Measurements from ENCODE around the gene RNU6-8.

DNA sequence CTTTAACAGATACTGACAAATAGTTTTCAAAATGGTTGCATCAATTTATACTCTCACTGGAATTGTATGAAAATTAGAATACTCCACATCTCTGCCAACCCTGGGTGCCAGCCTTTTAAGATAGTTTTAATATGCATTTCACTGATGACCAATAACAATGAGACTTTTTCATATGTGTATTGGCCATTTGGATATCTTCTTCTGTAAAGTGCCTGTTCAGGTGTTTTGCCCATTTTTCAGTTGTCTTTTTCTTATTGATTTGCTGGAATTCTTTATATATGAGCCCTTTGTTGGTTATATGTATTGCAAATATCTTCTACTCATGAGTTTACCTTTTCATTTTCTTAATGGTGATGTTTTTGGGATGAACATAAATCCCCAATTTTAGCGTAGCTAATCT is 18.0 kb downstream of the RNU6-8 start:
- TF ChIP-seq, protein P1, sequence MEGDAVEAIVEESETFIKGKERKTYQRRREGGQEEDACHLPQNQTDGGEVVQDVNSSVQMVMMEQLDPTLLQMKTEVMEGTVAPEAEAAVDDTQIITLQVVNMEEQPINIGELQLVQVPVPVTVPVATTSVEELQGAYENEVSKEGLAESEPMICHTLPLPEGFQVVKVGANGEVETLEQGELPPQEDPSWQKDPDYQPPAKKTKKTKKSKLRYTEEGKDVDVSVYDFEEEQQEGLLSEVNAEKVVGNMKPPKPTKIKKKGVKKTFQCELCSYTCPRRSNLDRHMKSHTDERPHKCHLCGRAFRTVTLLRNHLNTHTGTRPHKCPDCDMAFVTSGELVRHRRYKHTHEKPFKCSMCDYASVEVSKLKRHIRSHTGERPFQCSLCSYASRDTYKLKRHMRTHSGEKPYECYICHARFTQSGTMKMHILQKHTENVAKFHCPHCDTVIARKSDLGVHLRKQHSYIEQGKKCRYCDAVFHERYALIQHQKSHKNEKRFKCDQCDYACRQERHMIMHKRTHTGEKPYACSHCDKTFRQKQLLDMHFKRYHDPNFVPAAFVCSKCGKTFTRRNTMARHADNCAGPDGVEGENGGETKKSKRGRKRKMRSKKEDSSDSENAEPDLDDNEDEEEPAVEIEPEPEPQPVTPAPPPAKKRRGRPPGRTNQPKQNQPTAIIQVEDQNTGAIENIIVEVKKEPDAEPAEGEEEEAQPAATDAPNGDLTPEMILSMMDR (IDR thresholded peaks at IDR 0.05), result no peak
- no peak for TF ChIP-seq POLR2A (IDR thresholded peaks at IDR 0.05)
